ENCODE data around the gene C1QL1.

C1QL1 gene

GRCh38 chr17:44911133-44912001 is 56.7 kb downstream of the C1QL1 start:
- TF ChIP-seq ZFX (IDR thresholded peaks at IDR 0.05) (no peak), CTCF (conservative IDR thresholded peaks at IDR 0.05) (peak; percentile 61)
- H3K27ac ChIP-seq, result no peak overlapping the region

DNA sequence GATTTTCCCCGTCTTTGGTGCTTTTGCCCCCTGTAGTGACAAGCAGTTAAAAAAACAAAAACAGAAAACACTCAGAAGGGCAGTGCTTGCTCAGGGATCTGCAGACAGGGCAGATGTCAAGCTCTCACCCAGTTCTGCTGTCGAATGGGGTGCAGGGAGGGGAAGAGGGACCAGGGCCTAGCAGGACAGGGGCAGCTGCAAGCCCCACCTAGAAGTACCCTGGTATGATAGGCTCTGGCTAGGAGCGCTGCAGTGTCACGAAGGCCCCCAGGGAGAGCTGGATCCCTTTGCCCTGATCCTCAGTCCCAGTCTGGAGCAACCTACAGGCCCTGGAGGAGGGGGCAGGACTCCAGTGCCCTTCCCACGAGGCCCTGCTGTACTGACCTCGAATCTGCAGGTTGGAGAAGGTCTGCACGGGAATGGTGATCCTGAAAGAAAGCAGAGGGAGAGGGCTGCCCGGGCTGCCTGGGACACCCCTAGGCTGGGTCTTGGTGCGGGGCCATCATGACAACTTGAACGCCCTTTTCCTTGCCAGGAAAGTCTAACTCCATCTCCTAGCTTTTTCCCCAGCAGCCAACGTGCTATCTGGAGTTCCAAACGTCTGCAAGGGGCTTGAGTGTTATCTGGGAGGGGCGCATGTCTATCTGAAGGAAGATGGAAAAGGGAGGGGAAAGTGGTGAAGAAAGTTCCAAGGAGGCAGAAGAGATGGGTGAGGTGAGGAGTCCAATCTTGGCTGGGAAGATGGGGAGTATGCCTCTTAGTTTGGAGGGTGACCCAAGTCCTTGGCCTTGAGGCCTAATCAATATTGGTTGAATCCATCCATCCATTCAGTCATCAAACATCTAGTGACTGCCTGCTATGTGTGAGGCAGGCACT is 57.6 kb downstream of the C1QL1 start:
- TF ChIP-seq ZFX (IDR thresholded peaks at IDR 0.05), result no peak
- no peak for TF ChIP-seq CTCF (conservative IDR thresholded peaks at IDR 0.05)
- no peak overlapping the region for H3K27ac ChIP-seq

All from C4-2B (cell line).